GM23338 (cell line): ENCODE results near the gene CAMTA1. TPM values are rescaled to one million over a fixed set of nuclear protein-coding genes. Genes with fewer than 3 reads are reported as not detected.

Experiments used
- ATAC-seq: fragments of 200-7000 bp; cut with Tn5 transposase; 3 replicates; pipeline ENCODE4 v1.9.1; 2020
- DNase-seq: peaks from one replicate; pipeline ENCODE4 v3.0.0-alpha.2; 2015; ENCODE audit warnings: low spot score
- H2AFZ ChIP-seq: fragments of 200-600 bp; sonication (generic); 2 replicates; pipeline ENCODE4 v1.8.0; 2016; ENCODE audit warnings: antibody characterized with exemption, mild to moderate bottlenecking, moderate library complexity
- H3F3A ChIP-seq: fragments of 200-600 bp; sonication (generic); replicated peaks from 2 replicates; pipeline ENCODE4 v1.8.0; 2017; ENCODE audit warnings: antibody characterized with exemption, mixed run types, low read depth
- H3K27ac ChIP-seq: fragments of 200-600 bp; sonication (generic); 2 replicates; pipeline ENCODE4 v1.6.1; 2016; ENCODE audit warnings: low read depth
- H3K27me3 ChIP-seq: fragments of 200-600 bp; sonication (generic); 2 replicates; pipeline ENCODE4 v1.8.0; 2016; ENCODE audit warnings: mild to moderate bottlenecking, mixed run types, moderate library complexity; ENCODE audit not compliant: insufficient read depth
- H3K36me3 ChIP-seq: fragments of 200-600 bp; sonication (generic); 2 replicates; pipeline ENCODE4 v1.8.0; 2016; ENCODE audit warnings: mild to moderate bottlenecking; ENCODE audit not compliant: insufficient read depth
- H3K4me1 ChIP-seq: fragments of 200-600 bp; sonication (generic); 2 replicates; pipeline ENCODE4 v1.8.0; 2016; ENCODE audit warnings: mild to moderate bottlenecking, moderate library complexity; ENCODE audit not compliant: insufficient read depth
- H3K4me2 ChIP-seq: fragments of 200-600 bp; sonication (generic); 2 replicates; pipeline ENCODE4 v1.7.1; 2017; ENCODE audit warnings: mixed run types
- H3K4me3 ChIP-seq: fragments of 200-600 bp; sonication (generic); 2 replicates; pipeline ENCODE4 v1.6.1; 2016; ENCODE audit warnings: mixed run types
- H3K79me2 ChIP-seq: fragments of 200-600 bp; sonication (generic); replicated peaks from 2 replicates; pipeline ENCODE4 v1.8.0; 2017; ENCODE audit warnings: mild to moderate bottlenecking; ENCODE audit not compliant: insufficient read depth
- H3K9me2 ChIP-seq: fragments of 200-600 bp; sonication (generic); 2 replicates; pipeline ENCODE4 v1.8.0; 2017; ENCODE audit not compliant: insufficient read depth
- H4K20me1 ChIP-seq: fragments of 200-600 bp; sonication (generic); replicated peaks from 2 replicates; pipeline ENCODE4 v1.8.0; 2017; ENCODE audit warnings: mild to moderate bottlenecking; ENCODE audit not compliant: insufficient read depth
- H3K27ac Mint-ChIP-seq: 2 replicates; pipeline ENCODE4 v1.8.0; 2020; ENCODE audit warnings: inconsistent platforms, mild to moderate bottlenecking, moderate library complexity, mixed read lengths
- H3K27me3 Mint-ChIP-seq: 3 replicates; pipeline ENCODE4 v1.8.0; 2022; ENCODE audit warnings: low read depth, mild to moderate bottlenecking, moderate library complexity, mixed read lengths, inconsistent platforms; ENCODE audit not compliant: insufficient read depth, poor library complexity
- H3K36me3 Mint-ChIP-seq: 3 replicates; pipeline ENCODE4 v1.8.0; 2021; ENCODE audit warnings: low read depth, mild to moderate bottlenecking, inconsistent platforms, moderate library complexity, mixed read lengths
- H3K4me1 Mint-ChIP-seq: 3 replicates; pipeline ENCODE4 v1.8.0; 2020; ENCODE audit warnings: mild to moderate bottlenecking, inconsistent platforms, mixed read lengths
- H3K4me3 Mint-ChIP-seq: 3 replicates; pipeline ENCODE4 v1.8.0; 2021; ENCODE audit warnings: moderate library complexity, mild to moderate bottlenecking, inconsistent platforms, mixed read lengths
- H3K9me3 Mint-ChIP-seq: 3 replicates; pipeline ENCODE4 v1.8.0; 2020; ENCODE audit warnings: moderate library complexity, mild to moderate bottlenecking, inconsistent platforms, mixed read lengths
- CTCF ChIP-seq, 2 experiments: fragments of 200-600 bp in 1 of 2; sonication (generic) in 1 of 2; conservative IDR thresholded peaks; 2 replicates each; pipeline versions ENCODE4 v1.5.1 to v1.6.1; 2016 to 2017; ENCODE audit warnings: antibody characterized with exemption in 2 of 2, low read depth in 2 of 2, mild to moderate bottlenecking in 2 of 2, moderate library complexity in 1 of 2
- ETS1 ChIP-seq: IDR thresholded peaks from 2 replicates; pipeline ENCODE4 v1.6.1; 2016; ENCODE audit warnings: antibody characterized with exemption
- EZH2 ChIP-seq: fragments of 200-600 bp; sonication (generic); IDR thresholded peaks from one replicate; pipeline ENCODE4 v1.8.0; 2017; ENCODE audit warnings: antibody characterized with exemption, mild to moderate bottlenecking, low read depth; ENCODE audit not compliant: unreplicated experiment
- JUNB ChIP-seq: IDR thresholded peaks from one replicate; pipeline ENCODE4 v1.6.1; 2016; ENCODE audit warnings: antibody characterized with exemption; ENCODE audit not compliant: unreplicated experiment
- REST ChIP-seq: IDR thresholded peaks from one replicate; pipeline ENCODE4 v1.6.1; 2018; ENCODE audit warnings: antibody characterized with exemption; ENCODE audit not compliant: unreplicated experiment
- ZNF114 ChIP-seq: fragments of 250-450 bp; sonication (Bioruptor Pico); IDR thresholded peaks from 2 replicates; pipeline ENCODE4 v1.5.0; 2020; ENCODE audit warnings: mild to moderate bottlenecking, moderate library complexity
- ZNF331 ChIP-seq: fragments of 250-450 bp; sonication (Bioruptor Pico); IDR thresholded peaks from 2 replicates; pipeline ENCODE4 v1.5.0; 2020; ENCODE audit warnings: low read depth, mild to moderate bottlenecking, moderate library complexity
- ZNF462 ChIP-seq: fragments of 250-450 bp; sonication (Bioruptor Pico); IDR thresholded peaks from 2 replicates; pipeline ENCODE4 v1.5.0; 2020; ENCODE audit warnings: mild to moderate bottlenecking, moderate library complexity
- polyA plus RNA-seq: library from polyadenylated mRNA; unstranded; fragments of >200 nt; fragmentation: Nextera tagmentation; extraction: Ambion mirVana; gene quantifications from 2 replicates; pipeline ENCODE4 v1.2.1, GENCODE V29; 2016
- total RNA-seq: library from RNA; depleted of rRNA; stranded (reverse); fragments of >200 nt; shearing (Covaris generic); gene quantifications from 2 replicates; pipeline ENCODE4 v1.2.3, GENCODE V29; 2014

CAMTA1 gene
- total and polyA plus RNA-seq, 2 experiments from 2014 or later, result 115 to 519 TPM

GRCh38 chr1:7420098-7420445, 634.8 kb downstream of the CAMTA1 start:
- H3K9me3 Mint-ChIP-seq, result peaks cover 44% of the 10 kb centered on the region
- TF ChIP-seq EZH2 (no peak), ETS1 (no peak)
- no peak overlapping the region for H3K4me2 ChIP-seq

GRCh38 chr1:7420470-7421100, 635.3 kb downstream of the CAMTA1 start:
- no peak overlapping the region for H2AFZ ChIP-seq
- ATAC-seq, result no peak
- no peaks in the 10 kb centered on the region for H3F3A ChIP-seq
- Mint-ChIP-seq H3K27ac (no peak overlapping the region), H3K27me3 (peaks cover 3% of the 10 kb centered on the region), H3K9me3 (peaks cover 44% of the 10 kb centered on the region), H3K4me3 (no peak overlapping the region), H3K4me1 (peaks cover 7% of the 10 kb centered on the region), H3K36me3 (peaks cover 29% of the 10 kb centered on the region)
- no peaks in the 10 kb centered on the region for H3K36me3 ChIP-seq
- H3K79me2 ChIP-seq, result no peaks in the 10 kb centered on the region
- no peak overlapping the region for H3K4me3 ChIP-seq
- H3K4me1 ChIP-seq, result 0 out of 2 replicates have a peak, but pooled peaks cover 5% of the 10 kb centered on the region
- no peaks in the 10 kb centered on the region for H3K27me3 ChIP-seq
- H3K4me2 ChIP-seq, result no peak overlapping the region
- no peaks in the 10 kb centered on the region for H4K20me1 ChIP-seq
- H3K27ac ChIP-seq, result no peak overlapping the region
- no peak for DNase-seq
- H3K9me2 ChIP-seq, result no peaks in the 10 kb centered on the region
- TF ChIP-seq CTCF (conservative IDR thresholded peaks at IDR 0.05; ENCODE audit: low read depth in 2 of 2) (no peak), ZNF462 (CRISPR knock-in tag) (no peak), EZH2 (no peak), JUNB (no peak), ZNF331 (CRISPR knock-in tag) (no peak), REST (no peak), ZNF114 (CRISPR knock-in tag) (no peak)

More at GRCh38 chr1:7420098-7420445, 634.8 kb downstream of the CAMTA1 start:
- Histone ChIP-seq H2AFZ (no peak overlapping the region), H3F3A (no peaks in the 10 kb centered on the region), H3K9me2 (no peaks in the 10 kb centered on the region), H3K4me3 (no peak overlapping the region), H3K27ac (no peak overlapping the region), H3K4me1 (0 out of 2 replicates have a peak, but pooled peaks cover 5% of the 10 kb centered on the region), H3K36me3 (no peaks in the 10 kb centered on the region), H3K27me3 (no peaks in the 10 kb centered on the region), H3K79me2 (no peaks in the 10 kb centered on the region), H4K20me1 (no peaks in the 10 kb centered on the region)
- Mint-ChIP-seq H3K36me3 (peaks cover 29% of the 10 kb centered on the region), H3K4me3 (no peak overlapping the region), H3K4me1 (peaks cover 7% of the 10 kb centered on the region), H3K27ac (no peak overlapping the region), H3K27me3 (peaks cover 3% of the 10 kb centered on the region)
- ATAC-seq (no peak), DNase-seq (no peak)
